ENCODE measurements around the gene MANSC1.
"Not testable (repeated sequence)": the region's sequence is repeated elsewhere in the genome, so short reads cannot be mapped to it uniquely, and the experiment has no call there.

The MANSC1 gene

DNA sequence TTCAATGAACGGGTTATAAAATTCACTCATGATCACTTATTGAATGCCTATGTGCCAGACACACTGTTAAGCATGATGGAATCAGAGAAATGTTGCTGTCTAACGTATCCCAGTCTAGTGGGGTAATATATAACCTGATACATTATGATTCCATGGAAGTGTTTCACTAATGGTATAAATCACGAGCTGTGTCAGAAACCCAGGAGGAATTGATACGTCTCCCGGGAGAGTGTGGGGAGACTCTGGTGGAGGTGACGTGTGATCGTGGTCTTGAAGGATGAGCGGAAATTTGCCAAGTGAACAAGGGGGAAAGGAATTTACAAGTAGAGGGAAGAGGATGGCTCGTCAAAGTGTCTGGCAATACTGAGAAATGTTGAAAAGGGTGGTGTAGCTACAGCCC, 26.5 kb downstream of the MANSC1 start:
- DNase-seq (ENCODE audit: low spot score) = no peak

DNA sequence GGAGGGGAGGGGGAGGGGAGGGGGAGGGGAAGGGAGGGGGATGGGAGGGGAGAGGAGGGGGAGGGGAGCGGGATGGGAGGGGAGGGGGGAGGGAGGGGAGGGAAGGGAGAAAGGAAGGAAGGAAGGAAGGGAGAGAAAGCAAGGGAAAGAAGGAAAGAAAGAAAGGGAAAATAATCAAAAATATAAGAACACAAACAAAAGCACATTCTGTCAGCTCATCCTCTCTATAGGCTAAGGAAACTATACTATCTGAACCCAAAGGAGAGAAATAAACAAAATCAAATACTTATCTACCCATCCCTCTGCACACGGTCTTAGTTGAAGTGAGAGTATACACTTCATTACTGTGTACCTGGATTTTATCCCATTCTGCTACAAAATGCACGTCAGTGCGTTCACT, 26.9 kb downstream of the MANSC1 start:
- no peak for DNase-seq (ENCODE audit: low spot score)

DNA sequence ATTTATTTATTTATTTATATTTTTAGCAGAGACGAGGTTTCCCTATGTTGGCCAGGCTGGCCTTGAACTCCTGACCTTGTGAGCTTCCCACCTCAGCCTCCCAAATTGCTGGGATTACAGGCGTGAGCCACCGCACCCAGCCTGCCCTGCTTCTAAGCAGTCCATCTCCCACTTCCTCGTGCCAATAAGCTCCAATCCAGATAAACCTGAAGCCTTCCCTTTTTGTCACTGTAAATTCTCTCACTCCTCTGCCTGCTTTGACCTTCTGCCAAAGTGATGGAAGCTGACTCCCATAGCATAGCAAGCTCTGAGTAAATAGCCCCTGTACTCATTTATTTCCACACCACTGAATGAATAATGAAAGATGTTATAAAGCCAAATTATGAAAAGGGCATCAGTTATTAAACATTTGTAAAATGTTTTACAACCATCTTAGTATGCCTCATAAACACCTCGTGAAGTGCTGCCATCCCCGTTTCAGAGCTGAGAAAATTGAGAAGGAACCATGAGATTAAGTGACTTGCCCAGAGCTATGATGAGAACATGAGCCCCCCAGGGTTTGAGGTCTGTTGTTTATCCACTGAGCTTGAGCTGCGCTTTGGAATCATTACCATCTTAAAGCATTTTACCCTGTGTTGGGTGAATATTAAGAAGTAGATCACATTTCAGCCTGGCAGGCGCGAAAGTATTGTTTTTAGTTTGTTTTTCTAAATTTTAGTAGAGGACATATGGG, 30.4 kb downstream of the MANSC1 start:
- DNase-seq (ENCODE audit: low spot score) = no peak

- no peak for DNase-seq (ENCODE audit: low spot score)
These were observed 34.2 kb downstream of the MANSC1 start for GRCh38 chr12:12315838-12316237.

DNA sequence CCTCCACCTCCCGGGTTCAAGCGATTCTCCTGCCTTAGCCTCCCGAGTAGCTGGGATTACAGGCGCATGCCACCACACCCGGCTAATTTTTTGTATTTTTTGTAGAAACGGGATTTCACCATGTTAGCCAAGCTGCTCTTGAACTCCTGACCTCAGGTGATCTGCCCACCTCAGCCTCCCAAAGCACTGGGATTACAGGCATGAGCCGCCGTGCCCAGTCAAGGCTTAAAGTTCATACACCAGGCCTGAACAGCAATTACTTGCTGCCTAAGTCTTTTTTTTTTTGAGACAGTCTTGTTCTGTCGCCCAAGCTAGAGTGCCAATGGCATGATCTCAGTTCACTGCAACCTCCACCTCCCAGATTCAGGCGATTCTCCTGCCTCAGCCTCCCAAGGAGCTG, 39.3 kb downstream of the MANSC1 start:
- not testable (repeated sequence) for DNase-seq (ENCODE audit: low spot score)

DNA sequence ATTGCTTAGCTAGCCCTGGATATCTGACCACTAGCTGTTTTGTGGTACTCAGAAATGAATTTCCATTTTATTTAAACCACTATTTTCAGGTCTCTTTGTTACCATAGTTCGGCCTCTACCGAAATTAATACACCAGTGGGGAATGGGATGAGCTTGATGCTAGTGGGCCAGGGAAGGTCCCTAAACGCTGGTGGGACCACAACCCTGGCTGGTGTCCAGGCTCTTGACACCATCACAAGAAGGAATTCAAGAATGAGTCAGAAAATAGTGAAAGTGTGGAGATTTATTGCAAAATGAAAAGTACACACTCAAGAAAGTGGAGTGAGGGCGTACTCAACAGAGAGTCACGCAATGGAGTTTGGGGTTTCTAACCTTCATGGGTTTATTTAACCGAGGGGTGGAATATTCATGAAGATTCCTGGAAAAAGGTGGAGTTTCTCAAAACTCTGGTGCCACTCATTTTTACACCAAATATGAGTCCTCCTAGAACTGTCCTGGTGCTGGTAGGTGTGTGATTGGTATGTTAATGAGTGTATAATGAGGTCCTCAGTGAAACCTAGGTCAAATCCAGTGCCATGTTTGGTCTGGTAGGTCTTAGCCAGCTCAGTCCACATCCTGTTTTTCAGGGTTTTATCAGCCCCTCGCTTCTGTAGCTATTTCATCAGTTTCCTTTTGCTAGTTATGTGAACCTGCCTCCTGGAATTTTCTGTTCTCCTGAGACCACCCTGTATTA, 44.3 kb downstream of the MANSC1 start:
- DNase-seq (ENCODE audit: low spot score) = no peak

GRCh38 chr12:12302976-12303375, 47.1 kb downstream of the MANSC1 start:
- DNase-seq (ENCODE audit: low spot score) = no peak

- no peak for DNase-seq (ENCODE audit: low spot score)
These were observed 48.9 kb downstream of the MANSC1 start for GRCh38 chr12:12301122-12301521.

GRCh38 chr12:12297201-12297830, 52.7 kb downstream of the MANSC1 start:
- no peak for DNase-seq (ENCODE audit: low spot score)

- DNase-seq (ENCODE audit: low spot score) = no peak
These were observed 55.6 kb downstream of the MANSC1 start for GRCh38 chr12:12294215-12295005.

- DNase-seq (ENCODE audit: low spot score) = no peak
These were observed 59.8 kb downstream of the MANSC1 start for GRCh38 chr12:12290206-12290605.

GRCh38 chr12:12286441-12286840, 63.6 kb downstream of the MANSC1 start:
- DNase-seq (ENCODE audit: low spot score) = no peak

DNA sequence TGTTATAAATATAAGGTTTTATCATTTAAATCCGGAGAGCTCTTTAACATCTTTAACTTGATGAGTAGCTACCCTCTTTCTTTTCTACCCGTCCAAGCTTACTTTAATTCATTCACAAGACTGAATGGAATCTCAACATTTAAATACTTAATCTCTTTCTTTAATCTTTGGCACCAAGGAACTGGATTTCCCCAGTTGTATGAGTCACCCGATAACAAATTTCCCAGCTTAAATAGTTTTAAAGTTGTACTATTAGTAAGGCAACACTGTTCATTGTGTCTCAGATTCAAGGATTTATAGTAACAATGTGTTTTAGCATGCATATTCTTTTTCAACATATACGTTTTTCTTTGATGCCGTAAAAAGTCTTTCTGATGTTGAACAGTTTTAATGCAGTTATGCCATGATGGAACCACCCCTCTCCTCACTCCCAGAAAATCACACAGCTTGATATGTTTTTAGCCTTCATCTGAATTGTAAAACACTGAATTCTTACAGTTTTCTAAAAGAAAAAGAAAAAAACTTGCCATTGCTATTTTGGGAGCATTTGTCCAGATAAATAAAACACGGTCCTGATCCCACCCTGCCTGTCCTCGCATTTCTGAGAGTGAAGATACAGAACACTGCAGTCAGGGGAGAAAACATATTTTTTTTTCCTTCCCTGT, 67.1 kb downstream of the MANSC1 start:
- DNase-seq (ENCODE audit: low spot score) = no peak

GRCh38 chr12:12282202-12282601, 67.8 kb downstream of the MANSC1 start:
- no peak for DNase-seq (ENCODE audit: low spot score)

- DNase-seq (ENCODE audit: low spot score) = no peak
These were observed 68.9 kb downstream of the MANSC1 start for GRCh38 chr12:12281134-12281533.

- no peak for DNase-seq (ENCODE audit: low spot score)
These were observed 71.1 kb downstream of the MANSC1 start for GRCh38 chr12:12278899-12279298.

Data from CD4-positive, alpha-beta T cell treated with Interleukin-15 for 4 hours (primary cell).